HG03354 (cell line): ENCODE data around the gene PCDHA9.
"Not testable (repeated sequence)": the region's sequence is repeated elsewhere in the genome, so short reads cannot be mapped to it uniquely, and the experiment has no call there.

Experiments
- ATAC-seq: cut with Tn5 transposase; IDR thresholded peaks from one replicate; pipeline ENCODE4 v1.9.1; 2021; ENCODE audit warnings: mild to moderate bottlenecking; ENCODE audit not compliant: unreplicated experiment, poor library complexity, severe bottlenecking

The PCDHA9 gene

GRCh38 chr5:140870221-140871201, 22.3 kb downstream of the PCDHA9 start:
- ATAC-seq, result no peak

GRCh38 chr5:140875085-140876065, 27.2 kb downstream of the PCDHA9 start, which contains the start of gene PCDHA12:
Gene PCDHA12, plus strand, starts transcription at chr5:140875308. Its CDS starts 165 bp downstream, at chr5:140875473.
- ATAC-seq, result no peak

- not testable (repeated sequence) for ATAC-seq
These were observed 28.5 kb downstream of the PCDHA9 start for GRCh38 chr5:140876541-140877261.

- no peak for ATAC-seq
These were observed 29.0 kb downstream of the PCDHA9 start for GRCh38 chr5:140877262-140877581.

- no peak for ATAC-seq
These were observed 33.9 kb downstream of the PCDHA9 start, which contains the start of gene PCDHA13 for GRCh38 chr5:140881889-140882590. Gene PCDHA13, plus strand, starts transcription at chr5:140882124. Its CDS starts 145 bp downstream, at chr5:140882269.

- no peak for ATAC-seq
These were observed 34.4 kb downstream of the PCDHA9 start for GRCh38 chr5:140882591-140882899.

- ATAC-seq, result no peak
These were observed 35.2 kb downstream of the PCDHA9 start for GRCh38 chr5:140883373-140883772.

- no peak for ATAC-seq
These were observed 35.9 kb downstream of the PCDHA9 start for GRCh38 chr5:140883927-140884697.
